Airway epithelial cell (primary cell): Measurements from ENCODE around the gene CFHR1. TPM values are rescaled to one million over a fixed set of nuclear protein-coding genes. Genes with fewer than 3 reads are reported as not detected.

Experiments
- total RNA-seq: library from RNA; depleted of rRNA; stranded (reverse); fragments of >200 nt; gene quantifications from 2 replicates; pipeline ENCODE4 v1.2.3, GENCODE V29; 2015

CFHR1 gene
- total RNA-seq: not detected in 2 replicates

DNA sequence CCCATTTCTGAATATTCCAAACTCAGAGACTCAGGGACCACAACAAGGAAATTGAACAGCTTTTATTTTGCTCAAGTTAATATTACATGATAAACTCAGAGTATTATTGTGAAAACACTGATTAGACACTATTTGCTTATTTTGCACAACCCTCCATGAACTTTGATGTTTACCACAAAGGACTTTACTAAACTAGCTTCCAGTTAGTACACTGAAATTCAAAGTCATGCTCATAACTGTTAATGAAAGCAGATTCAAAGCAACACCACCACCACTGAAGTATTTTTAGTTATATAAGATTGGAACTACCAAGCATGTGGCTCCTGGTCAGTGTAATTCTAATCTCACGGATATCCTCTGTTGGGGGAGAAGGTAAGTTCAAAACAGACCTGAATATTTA lies at the start of gene CFHR1:
TSS of gene CFHR1 (plus strand) at position 201 of the 400 bp plus-strand sequence. CDS start at position 315, 114 bp downstream.

DNA sequence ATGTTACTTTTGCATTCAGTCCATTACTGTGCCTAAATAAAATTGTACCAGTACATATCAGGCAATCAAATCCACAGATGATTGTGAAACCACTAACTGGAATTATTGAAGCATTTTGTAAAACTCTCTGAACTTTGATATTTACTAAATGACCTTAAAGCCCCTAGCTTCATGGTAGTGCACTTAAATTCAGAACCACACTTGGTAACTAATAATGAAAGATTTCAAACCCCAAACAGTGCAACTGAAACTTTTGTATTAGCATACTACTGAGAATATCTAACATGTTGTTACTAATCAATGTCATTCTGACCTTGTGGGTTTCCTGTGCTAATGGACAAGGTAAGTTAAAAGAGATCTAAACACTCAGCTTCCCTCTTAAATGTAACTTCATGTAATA lies 44.9 kb upstream of the CFHR1 start, which contains the start of gene CFHR3:
TSS of gene CFHR3 (plus strand) at position 238 of the 400 bp plus-strand sequence. CDS start at position 285, 47 bp downstream.

Other genes starting within 250 kb of the CFHR1 start
- not detected in 2 replicates for gene KCNT2, start 211.3 kb upstream of the CFHR1 start, total RNA-seq
- gene CFH, start 167.7 kb upstream of the CFHR1 start, total RNA-seq: 30.1 and 33.3 TPM in 2 replicates
- not detected in 2 replicates for gene CFHR3, start 44.9 kb upstream of the CFHR1 start, total RNA-seq
- not detected in 2 replicates for gene CFHR4, start 68.3 kb downstream of the CFHR1 start, total RNA-seq
- not detected in 2 replicates for gene CFHR2, start 124.0 kb downstream of the CFHR1 start, total RNA-seq
- gene CFHR5, start 157.8 kb downstream of the CFHR1 start, total RNA-seq: not detected in 2 replicates
- not detected in 2 replicates for gene F13B, start 247.5 kb downstream of the CFHR1 start, total RNA-seq